ENCODE measurements around the gene CPSF4L.

CPSF4L gene

GRCh38 chr17:73297934-73298861 is 36.5 kb upstream of the CPSF4L start:
- Mint-ChIP-seq H3K27me3 (no peaks in the 10 kb centered on the region), H3K4me1 (ENCODE audit: low read depth in 2 of 2) (no peaks in the 10 kb centered on the region), H3K4me3 (no peak overlapping the region), H3K36me3 (ENCODE audit: insufficient read depth) (no peaks in the 10 kb centered on the region), H3K9me3 (no peaks in the 10 kb centered on the region), H3K27ac (no peak overlapping the region)
- ATAC-seq (replicated peaks), result no peak
- no peak for DNase-seq

GRCh38 chr17:73293480-73293911 is 31.8 kb upstream of the CPSF4L start:
- Mint-ChIP-seq H3K9me3 (no peaks in the 10 kb centered on the region), H3K4me3 (no peak overlapping the region), H3K36me3 (ENCODE audit: insufficient read depth) (no peaks in the 10 kb centered on the region), H3K27me3 (peaks cover 0 to 14% of the 10 kb centered on the region in 2 donors), H3K27ac (no peak overlapping the region), H3K4me1 (ENCODE audit: low read depth in 2 of 2) (peaks cover 14 to 17% of the 10 kb centered on the region in 2 donors)
- no peak for DNase-seq
- no peak for ATAC-seq (replicated peaks)

GRCh38 chr17:73293031-73293430 is 31.4 kb upstream of the CPSF4L start:
- H3K4me1 Mint-ChIP-seq (ENCODE audit: low read depth in 2 of 2), result peaks cover 14 to 17% of the 10 kb centered on the region in 2 donors
- ATAC-seq (replicated peaks) (no peak), DNase-seq (no peak)
- H3K4me3 Mint-ChIP-seq, result no peak overlapping the region
- no peak overlapping the region for H3K27ac Mint-ChIP-seq
- no peaks in the 10 kb centered on the region for H3K9me3 Mint-ChIP-seq
- no peaks in the 10 kb centered on the region for H3K36me3 Mint-ChIP-seq (ENCODE audit: insufficient read depth)
- H3K27me3 Mint-ChIP-seq, result peaks cover 0 to 17% of the 10 kb centered on the region in 2 donors

- Mint-ChIP-seq H3K36me3 (ENCODE audit: insufficient read depth) (no peaks in the 10 kb centered on the region), H3K27me3 (peaks cover 0 to 20% of the 10 kb centered on the region in 2 donors), H3K27ac (peak overlapping the region in 1 of 2 donors; percentile 33), H3K9me3 (no peaks in the 10 kb centered on the region), H3K4me1 (ENCODE audit: low read depth in 2 of 2) (peaks cover 14 to 17% of the 10 kb centered on the region in 2 donors), H3K4me3 (no peak overlapping the region)
- no peak for DNase-seq
- ATAC-seq (replicated peaks), result no peak
These were observed 30.4 kb upstream of the CPSF4L start for GRCh38 chr17:73292031-73292531.

GRCh38 chr17:73291260-73291801 is 29.7 kb upstream of the CPSF4L start:
- ATAC-seq (replicated peaks) (peak; percentile 26), DNase-seq (no peak)
- peak overlapping the region; percentile 32 to 79 for H3K27ac Mint-ChIP-seq
- peaks cover 2 to 27% of the 10 kb centered on the region in 2 donors for H3K27me3 Mint-ChIP-seq
- H3K4me1 Mint-ChIP-seq (ENCODE audit: low read depth in 2 of 2), result peaks cover 14 to 17% of the 10 kb centered on the region in 2 donors
- H3K9me3 Mint-ChIP-seq, result no peaks in the 10 kb centered on the region
- no peaks in the 10 kb centered on the region for H3K36me3 Mint-ChIP-seq (ENCODE audit: insufficient read depth)
- peak overlapping the region in 1 of 2 donors; percentile 51 for H3K4me3 Mint-ChIP-seq

GRCh38 chr17:73290399-73291259 is 28.9 kb upstream of the CPSF4L start:
- H3K4me3 Mint-ChIP-seq, result peak overlapping the region in 1 of 2 donors; percentile 51
- no peaks in the 10 kb centered on the region for H3K9me3 Mint-ChIP-seq
- peaks cover 14 to 17% of the 10 kb centered on the region in 2 donors for H3K4me1 Mint-ChIP-seq (ENCODE audit: low read depth in 2 of 2)
- ATAC-seq (replicated peaks) (no peak), DNase-seq (no peak)
- peak overlapping the region; percentile 32 to 79 for H3K27ac Mint-ChIP-seq
- peaks cover 4 to 28% of the 10 kb centered on the region in 2 donors for H3K27me3 Mint-ChIP-seq
- H3K36me3 Mint-ChIP-seq (ENCODE audit: insufficient read depth), result no peaks in the 10 kb centered on the region

- ATAC-seq (replicated peaks) (no peak), DNase-seq (no peak)
- Mint-ChIP-seq H3K36me3 (ENCODE audit: insufficient read depth) (no peaks in the 10 kb centered on the region), H3K27me3 (peaks cover 4 to 28% of the 10 kb centered on the region in 2 donors), H3K9me3 (no peaks in the 10 kb centered on the region), H3K4me1 (ENCODE audit: low read depth in 2 of 2) (peaks cover 14 to 17% of the 10 kb centered on the region in 2 donors), H3K27ac (no peak overlapping the region), H3K4me3 (no peak overlapping the region)
These were observed 28.0 kb upstream of the CPSF4L start for GRCh38 chr17:73289549-73290254.

- no peak for ATAC-seq (replicated peaks)
- no peak for DNase-seq
- peaks cover 14 to 17% of the 10 kb centered on the region in 2 donors for H3K4me1 Mint-ChIP-seq (ENCODE audit: low read depth in 2 of 2)
- H3K9me3 Mint-ChIP-seq, result no peaks in the 10 kb centered on the region
- H3K27ac Mint-ChIP-seq, result peak overlapping the region in 1 of 2 donors; percentile 47
- H3K27me3 Mint-ChIP-seq, result peaks cover 4 to 28% of the 10 kb centered on the region in 2 donors
- H3K36me3 Mint-ChIP-seq (ENCODE audit: insufficient read depth), result no peaks in the 10 kb centered on the region
- H3K4me3 Mint-ChIP-seq, result no peak overlapping the region
These were observed 27.0 kb upstream of the CPSF4L start for GRCh38 chr17:73288534-73289302.

GRCh38 chr17:73286863-73287296 is 25.2 kb upstream of the CPSF4L start:
- peaks cover 14 to 17% of the 10 kb centered on the region in 2 donors for H3K4me1 Mint-ChIP-seq (ENCODE audit: low read depth in 2 of 2)
- no peaks in the 10 kb centered on the region for H3K36me3 Mint-ChIP-seq (ENCODE audit: insufficient read depth)
- DNase-seq, result no peak
- no peak overlapping the region for H3K4me3 Mint-ChIP-seq
- no peak for ATAC-seq (replicated peaks)
- no peaks in the 10 kb centered on the region for H3K9me3 Mint-ChIP-seq
- H3K27me3 Mint-ChIP-seq, result peaks cover 4 to 28% of the 10 kb centered on the region in 2 donors
- no peak overlapping the region for H3K27ac Mint-ChIP-seq

GRCh38 chr17:73285916-73286862 is 24.5 kb upstream of the CPSF4L start:
- Mint-ChIP-seq H3K27ac (no peak overlapping the region), H3K36me3 (ENCODE audit: insufficient read depth) (no peaks in the 10 kb centered on the region), H3K4me3 (no peak overlapping the region), H3K27me3 (peaks cover 4 to 28% of the 10 kb centered on the region in 2 donors), H3K9me3 (no peaks in the 10 kb centered on the region), H3K4me1 (ENCODE audit: low read depth in 2 of 2) (peaks cover 9 to 14% of the 10 kb centered on the region in 2 donors)
- ATAC-seq (replicated peaks) (no peak), DNase-seq (no peak)

GRCh38 chr17:73285603-73285908 is 23.9 kb upstream of the CPSF4L start:
- Mint-ChIP-seq H3K27me3 (peaks cover 4 to 24% of the 10 kb centered on the region in 2 donors), H3K4me3 (no peak overlapping the region), H3K36me3 (ENCODE audit: insufficient read depth) (no peaks in the 10 kb centered on the region), H3K4me1 (ENCODE audit: low read depth in 2 of 2) (peaks cover 3 to 10% of the 10 kb centered on the region in 2 donors), H3K27ac (no peak overlapping the region), H3K9me3 (no peaks in the 10 kb centered on the region)
- no peak for DNase-seq
- ATAC-seq (replicated peaks), result no peak
